ENCODE data around the gene BZW1.

Gene BZW1

GRCh38 chr2:200863782-200864175, 52.1 kb downstream of the BZW1 start:
- peaks cover 31% of the 10 kb centered on the region for H3K4me1 Mint-ChIP-seq (ENCODE audit: low read depth)
- H3K4me3 Mint-ChIP-seq = peak overlapping the region; percentile 96

GRCh38 chr2:200864176-200865034, 52.7 kb downstream of the BZW1 start, which contains the start of gene CLK1:
CLK1 (minus strand) TSS chr2:200864658; CDS start chr2:200861862, 2,796 bp downstream.
- Mint-ChIP-seq H3K36me3 (ENCODE audit: low read depth) (peaks cover 44% of the 10 kb centered on the region), H3K4me3 (peak within 1 kb of the TSS; percentile 96), H3K27ac (peak within 1 kb of the TSS; percentile 99), H3K27me3 (ENCODE audit: low read depth) (no peaks in the 10 kb centered on the region), H3K4me1 (ENCODE audit: low read depth) (peaks cover 34% of the 10 kb centered on the region), H3K9me3 (no peaks in the 10 kb centered on the region)

More at GRCh38 chr2:200863782-200864175, 52.1 kb downstream of the BZW1 start:
- Mint-ChIP-seq H3K27me3 (ENCODE audit: low read depth) (no peaks in the 10 kb centered on the region), H3K9me3 (no peaks in the 10 kb centered on the region), H3K27ac (peak overlapping the region; percentile 99), H3K36me3 (ENCODE audit: low read depth) (peaks cover 42% of the 10 kb centered on the region)

- Mint-ChIP-seq H3K36me3 (ENCODE audit: low read depth) (peaks cover 29% of the 10 kb centered on the region), H3K4me1 (ENCODE audit: low read depth) (peaks cover 12% of the 10 kb centered on the region), H3K27ac (no peak overlapping the region), H3K27me3 (ENCODE audit: low read depth) (no peaks in the 10 kb centered on the region), H3K4me3 (no peak overlapping the region), H3K9me3 (no peaks in the 10 kb centered on the region)
Observed at GRCh38 chr2:200869014-200869413, 57.3 kb downstream of the BZW1 start.

GRCh38 chr2:200871151-200871550, 59.4 kb downstream of the BZW1 start:
- Mint-ChIP-seq H3K4me3 (no peak overlapping the region), H3K9me3 (no peaks in the 10 kb centered on the region), H3K27me3 (ENCODE audit: low read depth) (no peaks in the 10 kb centered on the region), H3K4me1 (ENCODE audit: low read depth) (peaks cover 8% of the 10 kb centered on the region), H3K36me3 (ENCODE audit: low read depth) (peaks cover 40% of the 10 kb centered on the region), H3K27ac (no peak overlapping the region)

- H3K9me3 Mint-ChIP-seq = no peaks in the 10 kb centered on the region
- H3K4me1 Mint-ChIP-seq (ENCODE audit: low read depth) = peaks cover 6% of the 10 kb centered on the region
- H3K36me3 Mint-ChIP-seq (ENCODE audit: low read depth) = peaks cover 42% of the 10 kb centered on the region
- no peaks in the 10 kb centered on the region for H3K27me3 Mint-ChIP-seq (ENCODE audit: low read depth)
- H3K27ac Mint-ChIP-seq = no peak overlapping the region
- H3K4me3 Mint-ChIP-seq = no peak overlapping the region
Observed at GRCh38 chr2:200873560-200873959, 61.9 kb downstream of the BZW1 start.
